SK-N-SH (cell line): Measurements from ENCODE around the gene CBFA2T3. TPM values are rescaled to one million over a fixed set of nuclear protein-coding genes. Genes with fewer than 3 reads are reported as not detected.

ENCODE experiments used
- CTCF ChIA-PET: fragments of 300-600, 350-600 bp; formaldehyde crosslinking; extraction: SDS; loops from one replicate; lab custom pipeline; 2021; lab: Yijun Ruan, JAX
- POLR2A ChIA-PET: fragments of 350-600 bp; sonication (Branson Sonifier 250); formaldehyde crosslinking; extraction: SDS; loops from one replicate; lab custom pipeline; 2020; ENCODE audit warnings: antibody characterized with exemption, inconsistent platforms; lab: Yijun Ruan, JAX
- DNase-seq: peaks from one replicate; pipeline ENCODE4 v3.0.0; 2012
- H2AFZ ChIP-seq: fragments of 200-600 bp; sonication (generic); 2 replicates; pipeline ENCODE4 v1.8.1; 2016; ENCODE audit warnings: antibody characterized with exemption, mild to moderate bottlenecking, low read depth
- H3F3A ChIP-seq: fragments of 200-600 bp; sonication (generic); replicated peaks from 2 replicates; pipeline ENCODE3; 2016; ENCODE audit warnings: antibody characterized with exemption, mild to moderate bottlenecking; ENCODE audit not compliant: insufficient read depth
- H3K27ac ChIP-seq, 2 experiments: fragments of 200-500 bp in 1 of 2; fragments of 200-600 bp in 1 of 2; sonication (Bioruptor generic) in 1 of 2; sonication (generic), shearing (Covaris generic) in 1 of 2; 2 replicates each; pipeline versions ENCODE4 v1.5.1 to v1.6.1; 2014 to 2016; ENCODE audit warnings: low read depth in 2 of 2, inconsistent platforms in 1 of 2, low read length in 1 of 2, mild to moderate bottlenecking in 1 of 2, mixed read lengths in 1 of 2
- H3K27me3 ChIP-seq: fragments of 200-600 bp; sonication (generic), shearing (Covaris generic); 2 replicates; pipeline ENCODE4 v1.6.1; 2016; ENCODE audit warnings: mixed run types; ENCODE audit not compliant: insufficient read depth
- H3K36me3 ChIP-seq, 2 experiments: fragments of 200-500 bp in 1 of 2; fragments of 200-600 bp in 1 of 2; sonication (Bioruptor generic) in 1 of 2; sonication (generic) in 1 of 2; replicated peaks in 1 of 2; 2 replicates each; pipeline versions ENCODE3 to v1.5.1; 2014 to 2016; ENCODE audit warnings: low read length in 1 of 2, mild to moderate bottlenecking in 1 of 2; ENCODE audit not compliant: insufficient read depth in 2 of 2, control insufficient read depth in 1 of 2
- H3K4me1 ChIP-seq, 2 experiments: fragments of 200-500 bp in 1 of 2; fragments of 200-600 bp in 1 of 2; sonication (Bioruptor generic) in 1 of 2; sonication (generic), shearing (Covaris generic) in 1 of 2; 2 replicates each; pipeline versions ENCODE4 v1.5.1 to v1.6.1; 2014 to 2016; ENCODE audit warnings: low read depth in 1 of 2, low read length in 1 of 2, mixed run types in 1 of 2; ENCODE audit not compliant: insufficient read depth in 2 of 2, control insufficient read depth in 1 of 2
- H3K4me2 ChIP-seq: fragments of 200-600 bp; sonication (generic), shearing (Covaris generic); 2 replicates; pipeline ENCODE4 v1.6.1; 2017; ENCODE audit warnings: mixed run types
- H3K4me3 ChIP-seq, 2 experiments: fragments of 200-500 bp in 1 of 2; fragments of 200-600 bp in 1 of 2; sonication (Bioruptor generic) in 1 of 2; sonication (generic), shearing (Covaris generic) in 1 of 2; 2 replicates each; pipeline versions ENCODE4 v1.5.1 to v1.8.1; 2014 to 2016; ENCODE audit warnings: low read depth in 2 of 2, inconsistent platforms in 1 of 2, low read length in 1 of 2, mild to moderate bottlenecking in 1 of 2, mixed read lengths in 1 of 2, moderate library complexity in 1 of 2
- H3K79me2 ChIP-seq: fragments of 200-600 bp; sonication (generic); 2 replicates; pipeline ENCODE4 v1.8.1; 2017; ENCODE audit warnings: mild to moderate bottlenecking; ENCODE audit not compliant: insufficient read depth
- H3K9ac ChIP-seq: fragments of 200-600 bp; sonication (generic); 2 replicates; pipeline ENCODE4 v1.6.1; 2017; ENCODE audit warnings: mixed run types
- H3K9me2 ChIP-seq: fragments of 200-600 bp; sonication (generic); 2 replicates; pipeline ENCODE4 v1.6.1; 2017; ENCODE audit warnings: mixed run types
- H3K9me3 ChIP-seq: fragments of 200-600 bp; sonication (generic); 2 replicates; pipeline ENCODE4 v1.6.1; 2017; ENCODE audit warnings: mixed run types, mild to moderate bottlenecking, moderate library complexity
- H4K20me1 ChIP-seq: fragments of 200-600 bp; sonication (generic); 2 replicates; pipeline ENCODE4 v1.6.1; 2017; ENCODE audit warnings: mild to moderate bottlenecking, mixed run types; ENCODE audit not compliant: insufficient read depth
- CHD2 ChIP-seq: fragments of 150-350 bp; IDR thresholded peaks from 2 replicates; pipeline ENCODE4 v1.6.1; 2018; ENCODE audit warnings: low read length; ENCODE audit not compliant: partially characterized antibody
- ELF1 ChIP-seq: IDR thresholded peaks from 2 replicates; pipeline ENCODE4 v1.4.0; 2012
- EP300 ChIP-seq, 2 experiments: IDR thresholded peaks; 2 replicates each; pipeline versions ENCODE4 v1.4.0 to v1.6.1; 2012; ENCODE audit warnings: borderline replicate concordance in 1 of 2, low read depth in 1 of 2, low read length in 1 of 2
- EZH2phosphoT487 ChIP-seq: fragments of 200-600 bp; sonication (generic); IDR thresholded peaks from 2 replicates; pipeline ENCODE4 v1.6.1; 2017; ENCODE audit warnings: low read depth, mixed run types, mild to moderate bottlenecking, antibody characterized with exemption, moderate library complexity, borderline replicate concordance
- FOXJ3 ChIP-seq: sonication (generic); formaldehyde crosslinking; IDR thresholded peaks from 2 replicates; pipeline ENCODE4 v1.5.1; 2020; ENCODE audit warnings: mild to moderate bottlenecking, missing genetic modification reagents
- GABPA ChIP-seq: IDR thresholded peaks from 2 replicates; pipeline ENCODE4 v1.4.0; 2012; ENCODE audit warnings: low read depth, mild to moderate bottlenecking
- GATA2 ChIP-seq: sonication (generic); formaldehyde crosslinking; IDR thresholded peaks from 2 replicates; pipeline ENCODE4 v1.5.0; 2020; ENCODE audit warnings: mild to moderate bottlenecking, missing genetic modification reagents
- MEF2A ChIP-seq: IDR thresholded peaks from 2 replicates; pipeline ENCODE4 v1.4.0; 2012; ENCODE audit warnings: low read depth, borderline replicate concordance
- NFIC ChIP-seq: IDR thresholded peaks from 2 replicates; pipeline ENCODE4 v1.4.0; 2012; ENCODE audit warnings: borderline replicate concordance
- POLR2AphosphoS5 ChIP-seq: IDR thresholded peaks from 2 replicates; pipeline ENCODE4 v1.6.1; 2012; ENCODE audit warnings: low read depth, low read length
- RAD21 ChIP-seq: IDR thresholded peaks from 2 replicates; pipeline ENCODE4 v1.6.1; 2012; ENCODE audit warnings: mild to moderate bottlenecking, low read length
- RCOR1 ChIP-seq: fragments of 150-350 bp; IDR thresholded peaks from 2 replicates; pipeline ENCODE4 v1.6.1; 2017; ENCODE audit warnings: antibody characterized with exemption, low read length
- RXRA ChIP-seq: IDR thresholded peaks from 2 replicates; pipeline ENCODE4 v1.4.0; 2012; ENCODE audit warnings: low read depth, mild to moderate bottlenecking, borderline replicate concordance
- SMC3 ChIP-seq: IDR thresholded peaks from 2 replicates; pipeline ENCODE4 v1.6.1; 2012; ENCODE audit warnings: low read depth, low read length, improper control_type of control experiment
- TEAD4 ChIP-seq: IDR thresholded peaks from 2 replicates; pipeline ENCODE4 v1.4.0; 2012; ENCODE audit warnings: mild to moderate bottlenecking, borderline replicate concordance; ENCODE audit not compliant: insufficient read depth
- USF1 ChIP-seq: IDR thresholded peaks from 2 replicates; pipeline ENCODE4 v1.4.0; 2012; ENCODE audit warnings: low read depth, borderline replicate concordance
- USF2 ChIP-seq: fragments of 150-350 bp; IDR thresholded peaks from 2 replicates; pipeline ENCODE4 v1.6.1; 2017; ENCODE audit warnings: antibody characterized with exemption, low read length, low read depth, borderline replicate concordance
- WGBS: methylation state at CpG from one replicate; pipeline ENCODE4 v1.1.6; 2017; ENCODE audit warnings: low lambda C conversion rate; 5-methylcytosine and 5-hydroxymethylcytosine counted together
- polyA plus RNA-seq, 3 experiments: library from polyadenylated mRNA; depleted of rRNA; stranded (reverse); fragments of >200 nt; gene quantifications; 2 replicates each; pipeline ENCODE4 v1.2.3, GENCODE V29; 2012
- TF ChIP-seq, protein P1 (sequence below): IDR thresholded peaks from 2 replicates; pipeline ENCODE4 v1.6.1; 2012; ENCODE audit warnings: mild to moderate bottlenecking, low read depth, low read length, moderate library complexity

The CBFA2T3 gene
- polyA plus RNA-seq, 1 of the 3 experiments (the other 2 are of a cell fraction): not detected

- Histone ChIP-seq H3K79me2 (no peaks in the 10 kb centered on the region), H3K9ac (no peak overlapping the region), H3F3A (no peaks in the 10 kb centered on the region), H4K20me1 (no peaks in the 10 kb centered on the region), H2AFZ (no peak overlapping the region), H3K27ac (no peak overlapping the region), H3K27me3 (0 out of 2 replicates have a peak, but pooled peaks cover 7% of the 10 kb centered on the region), H3K9me3 (no peaks in the 10 kb centered on the region), H3K4me3 (no peak overlapping the region), H3K9me2 (no peaks in the 10 kb centered on the region), H3K4me1 (peaks cover 0 to 5% of the 10 kb centered on the region in 2 experiments; a peak in 1 of 4 replicates), H3K36me3 (no peaks in the 10 kb centered on the region), H3K4me2 (no peak overlapping the region)
- no peak for TF ChIP-seq CHD2
- TF ChIP-seq RCOR1: no peak
- TF ChIP-seq SMC3: no peak
- TF ChIP-seq EZH2phosphoT487: no peak
- no peak for TF ChIP-seq ELF1
- no peak for TF ChIP-seq USF1
- TF ChIP-seq USF2: no peak
- no peak for TF ChIP-seq RXRA
- TF ChIP-seq POLR2AphosphoS5: no peak
- TF ChIP-seq NFIC: no peak
- TF ChIP-seq EP300 (IDR thresholded peaks at IDR 0.05; ENCODE audit: borderline replicate concordance in 1 of 2, low read depth in 1 of 2, low read length in 1 of 2): no peak
- TF ChIP-seq MEF2A: no peak
- TF ChIP-seq FOXJ3 (CRISPR knock-in tag): no peak
- TF ChIP-seq GATA2 (CRISPR knock-in tag): no peak
- no peak for TF ChIP-seq GABPA
- TF ChIP-seq, protein P1, sequence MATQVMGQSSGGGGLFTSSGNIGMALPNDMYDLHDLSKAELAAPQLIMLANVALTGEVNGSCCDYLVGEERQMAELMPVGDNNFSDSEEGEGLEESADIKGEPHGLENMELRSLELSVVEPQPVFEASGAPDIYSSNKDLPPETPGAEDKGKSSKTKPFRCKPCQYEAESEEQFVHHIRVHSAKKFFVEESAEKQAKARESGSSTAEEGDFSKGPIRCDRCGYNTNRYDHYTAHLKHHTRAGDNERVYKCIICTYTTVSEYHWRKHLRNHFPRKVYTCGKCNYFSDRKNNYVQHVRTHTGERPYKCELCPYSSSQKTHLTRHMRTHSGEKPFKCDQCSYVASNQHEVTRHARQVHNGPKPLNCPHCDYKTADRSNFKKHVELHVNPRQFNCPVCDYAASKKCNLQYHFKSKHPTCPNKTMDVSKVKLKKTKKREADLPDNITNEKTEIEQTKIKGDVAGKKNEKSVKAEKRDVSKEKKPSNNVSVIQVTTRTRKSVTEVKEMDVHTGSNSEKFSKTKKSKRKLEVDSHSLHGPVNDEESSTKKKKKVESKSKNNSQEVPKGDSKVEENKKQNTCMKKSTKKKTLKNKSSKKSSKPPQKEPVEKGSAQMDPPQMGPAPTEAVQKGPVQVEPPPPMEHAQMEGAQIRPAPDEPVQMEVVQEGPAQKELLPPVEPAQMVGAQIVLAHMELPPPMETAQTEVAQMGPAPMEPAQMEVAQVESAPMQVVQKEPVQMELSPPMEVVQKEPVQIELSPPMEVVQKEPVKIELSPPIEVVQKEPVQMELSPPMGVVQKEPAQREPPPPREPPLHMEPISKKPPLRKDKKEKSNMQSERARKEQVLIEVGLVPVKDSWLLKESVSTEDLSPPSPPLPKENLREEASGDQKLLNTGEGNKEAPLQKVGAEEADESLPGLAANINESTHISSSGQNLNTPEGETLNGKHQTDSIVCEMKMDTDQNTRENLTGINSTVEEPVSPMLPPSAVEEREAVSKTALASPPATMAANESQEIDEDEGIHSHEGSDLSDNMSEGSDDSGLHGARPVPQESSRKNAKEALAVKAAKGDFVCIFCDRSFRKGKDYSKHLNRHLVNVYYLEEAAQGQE: no peak
- TF ChIP-seq TEAD4: no peak
- no peak for TF ChIP-seq RAD21
- POLR2A ChIA-PET: no interaction called here
- WGBS: 29% methylated on average over 35 of the region's 39 CpGs
- CTCF ChIA-PET: interaction anchor here (1.0 kb wide), 1 partner anchor 50 kb away, joined by 4 read pairs; no protein-coding TSS in a partner anchor
- peak; percentile 68 for DNase-seq
Measured at GRCh38 chr16:88999457-89000206, 22.6 kb upstream of the CBFA2T3 start.
